RKO (cell line): ENCODE data around the gene INPP4B.
"Not testable (repeated sequence)": the region's sequence is repeated elsewhere in the genome, so short reads cannot be mapped to it uniquely, and the experiment has no call there.

Experiments used
- DNase-seq: peaks from one replicate; pipeline ENCODE4 v3.0.0-alpha.2; 2016; ENCODE audit warnings: low spot score

INPP4B gene

DNA sequence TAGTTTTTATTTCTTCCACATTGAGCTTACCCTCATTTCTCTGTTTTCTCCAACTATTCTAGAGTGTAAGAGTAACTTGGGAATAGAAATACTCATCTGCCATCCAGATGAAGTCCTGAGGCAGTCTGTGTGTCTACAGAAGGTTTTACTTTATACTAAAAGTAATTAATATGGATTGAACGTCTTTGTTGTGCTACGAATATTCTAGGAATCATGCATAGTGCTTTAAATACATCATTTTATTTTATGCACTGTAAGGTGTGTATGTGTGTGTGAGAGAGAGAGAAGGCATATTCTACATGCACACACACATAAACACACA lies 305.7 kb downstream of the INPP4B start:
- DNase-seq, result no peak

DNA sequence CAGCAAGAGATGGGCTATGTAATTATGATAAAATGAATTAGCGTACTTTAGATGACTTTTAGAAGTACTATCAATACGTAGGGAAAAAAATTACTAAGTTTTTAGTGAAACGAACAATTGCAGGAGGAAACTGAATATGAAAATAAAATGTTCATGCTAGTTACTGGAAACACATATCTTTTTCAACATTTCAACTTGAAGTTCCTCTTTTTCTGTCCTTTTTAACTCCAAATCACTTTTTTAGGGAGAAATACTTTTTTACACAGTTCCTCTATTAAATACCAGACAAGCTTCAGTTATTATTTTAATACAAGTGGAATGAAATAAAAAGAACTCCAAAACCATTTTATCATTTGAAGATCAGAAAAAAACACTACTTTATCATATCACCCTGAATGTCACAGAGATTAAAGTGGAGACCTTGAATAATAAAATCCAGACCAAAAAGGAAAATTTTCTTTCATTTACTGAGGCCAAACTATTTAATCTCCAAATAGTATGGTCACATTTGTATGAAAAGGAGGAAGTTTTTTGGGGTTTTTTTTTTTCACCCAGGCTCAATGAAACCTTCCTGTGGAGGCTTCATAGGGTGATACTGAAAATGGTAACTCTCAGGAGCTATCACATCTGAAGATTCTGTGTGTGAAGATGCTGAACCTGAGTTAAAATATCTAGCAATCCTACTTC lies 306.2 kb downstream of the INPP4B start:
- no peak for DNase-seq

DNA sequence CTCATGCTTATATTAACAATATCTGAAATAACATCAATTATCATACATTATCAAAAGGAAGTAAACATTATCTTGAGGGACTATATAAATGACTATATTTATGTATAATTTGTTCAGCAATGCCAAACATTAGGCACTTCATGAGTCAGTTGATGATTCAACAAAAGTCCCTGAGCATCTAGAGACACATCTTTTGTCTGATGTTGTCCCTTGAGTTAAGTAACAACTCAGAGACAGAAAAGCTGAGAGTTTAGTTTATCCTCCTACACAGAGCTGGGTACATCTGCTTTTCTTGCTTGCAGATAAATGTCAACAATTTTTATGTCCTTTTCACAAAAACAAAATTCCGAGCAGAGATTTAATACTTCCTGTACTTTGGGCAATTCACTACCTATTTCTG lies 311.1 kb downstream of the INPP4B start:
- DNase-seq, result no peak

DNA sequence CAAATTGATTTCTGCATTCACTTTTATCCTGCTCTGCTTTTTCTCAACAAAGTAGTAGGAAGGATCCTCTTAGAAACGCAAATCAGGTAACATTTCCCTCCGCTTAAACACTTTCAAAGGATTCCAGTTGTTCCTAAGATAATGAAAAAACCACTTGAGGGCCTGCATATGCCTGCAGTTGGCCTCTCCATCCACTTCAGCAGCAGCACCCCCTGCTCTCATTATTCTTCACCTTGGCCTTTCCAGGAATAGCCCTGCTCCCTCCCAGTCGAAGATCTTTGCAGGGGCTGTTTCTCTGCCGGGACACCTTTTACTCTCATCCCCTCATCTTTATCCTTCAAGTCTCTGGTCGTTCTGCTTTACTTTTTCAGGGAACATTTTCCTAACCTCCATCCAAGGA lies 314.0 kb downstream of the INPP4B start:
- no peak for DNase-seq

DNA sequence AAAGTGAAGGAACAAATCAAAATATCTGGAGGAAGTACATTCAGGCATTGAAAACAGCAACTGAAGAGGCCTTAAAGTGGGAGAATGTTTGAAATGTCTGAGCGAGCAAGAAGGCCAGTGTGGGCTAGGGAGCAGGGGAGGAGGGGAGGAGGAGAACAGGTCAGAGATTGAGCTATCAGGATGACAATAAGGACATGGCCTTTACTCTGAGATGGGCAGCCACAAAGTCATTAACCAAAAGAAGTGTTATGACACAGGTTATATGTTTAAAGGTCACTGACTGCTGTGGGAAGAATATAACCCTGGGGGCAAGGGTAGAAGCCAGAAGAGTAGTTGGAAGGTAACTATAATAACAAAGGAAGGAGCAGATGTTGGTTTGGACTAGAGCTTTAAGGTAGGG lies 315.4 kb downstream of the INPP4B start:
- no peak for DNase-seq

DNA sequence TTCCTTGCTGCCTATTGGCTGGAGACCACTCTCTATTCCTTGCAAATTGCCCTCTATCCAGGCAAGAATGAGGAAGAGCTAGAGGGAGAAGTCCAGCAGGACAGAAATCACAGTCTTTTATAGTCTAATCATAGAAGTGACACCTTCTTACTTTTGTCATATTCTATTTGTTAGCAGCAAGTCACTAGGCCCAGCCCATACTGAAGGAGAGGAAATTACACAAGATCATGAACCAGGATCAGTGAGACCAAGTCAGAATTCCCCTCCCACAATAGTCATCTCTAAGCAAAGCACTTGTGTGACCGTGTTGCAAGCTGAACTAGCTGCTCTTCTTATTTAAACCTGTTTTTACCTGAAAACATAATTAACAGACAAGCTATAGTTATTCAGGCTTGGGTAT lies 317.7 kb downstream of the INPP4B start:
- no peak for DNase-seq

DNA sequence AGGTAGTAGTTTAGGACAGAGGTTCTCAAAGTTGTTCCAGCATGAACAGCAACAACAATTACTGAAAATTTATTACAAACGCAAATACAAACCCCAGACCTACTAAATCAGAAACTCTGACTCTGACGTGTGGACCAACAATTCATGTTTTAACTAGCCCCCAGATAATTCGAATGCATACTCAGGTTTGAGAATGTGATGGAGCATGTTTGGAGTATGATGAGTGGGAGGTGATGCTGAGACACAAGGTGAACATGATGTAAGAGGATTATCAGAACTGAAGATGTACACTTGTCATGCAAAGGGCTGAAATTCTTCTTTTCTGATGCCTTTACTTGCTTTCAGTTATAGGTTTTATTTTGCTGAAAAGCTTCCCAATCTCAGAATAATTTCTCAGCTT lies 323.0 kb downstream of the INPP4B start:
- no peak for DNase-seq

DNA sequence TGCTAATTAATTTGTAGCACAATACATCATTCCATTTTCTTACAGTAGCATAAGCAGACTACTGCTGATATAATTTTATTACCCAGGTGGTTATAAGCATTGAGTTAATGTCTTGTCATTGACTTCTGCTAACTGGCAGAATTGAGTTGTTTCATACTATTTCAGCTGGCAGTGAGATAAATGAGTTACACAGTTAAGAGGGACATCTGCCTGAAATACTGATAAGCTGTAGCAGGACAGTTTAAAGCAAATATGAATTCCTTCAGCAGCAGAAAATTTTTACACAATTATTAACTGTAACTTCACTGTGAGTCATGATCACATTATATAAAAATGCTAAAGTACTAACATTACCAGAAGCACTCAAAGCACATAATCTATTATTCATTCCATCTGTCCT lies 326.8 kb downstream of the INPP4B start:
- no peak for DNase-seq

DNA sequence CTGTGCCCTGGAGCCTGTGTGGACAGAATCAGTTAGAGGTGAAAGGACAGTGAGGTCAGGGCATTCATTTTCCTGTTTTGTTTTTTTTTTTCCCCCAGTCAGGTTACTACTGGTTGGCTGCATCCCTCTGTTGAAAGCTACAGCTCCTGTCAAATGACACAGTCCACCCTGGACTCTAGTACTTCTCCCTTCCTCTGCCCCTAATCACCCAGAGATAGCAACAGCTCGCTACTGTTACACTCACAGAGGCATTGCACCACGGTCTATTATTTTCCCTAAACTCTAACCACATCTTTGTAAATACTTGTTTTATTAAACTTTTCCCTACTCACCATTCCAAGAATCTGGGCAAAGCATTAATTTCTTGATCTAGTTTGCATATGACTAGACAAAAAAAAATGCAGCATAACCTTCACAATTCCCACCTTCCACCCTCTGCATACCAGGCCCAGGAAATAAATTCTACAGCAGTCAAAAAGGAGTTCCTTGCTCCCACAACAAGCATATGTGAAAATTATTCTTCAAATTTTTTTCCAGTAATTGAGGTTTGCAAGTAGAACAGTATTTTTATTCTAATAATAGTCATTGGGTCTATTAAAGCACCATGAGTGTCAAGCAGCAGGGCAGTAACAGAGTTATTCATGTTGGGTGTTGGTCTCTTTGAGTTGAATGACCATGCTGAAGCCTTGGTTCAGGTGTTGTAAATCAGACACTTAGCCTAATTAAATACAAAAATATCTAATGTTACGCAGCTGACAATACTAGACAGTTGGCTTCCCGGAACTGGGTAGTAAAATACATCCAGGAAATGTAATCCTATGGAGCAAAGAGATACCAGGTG lies 329.2 kb downstream of the INPP4B start:
- DNase-seq, result no peak

DNA sequence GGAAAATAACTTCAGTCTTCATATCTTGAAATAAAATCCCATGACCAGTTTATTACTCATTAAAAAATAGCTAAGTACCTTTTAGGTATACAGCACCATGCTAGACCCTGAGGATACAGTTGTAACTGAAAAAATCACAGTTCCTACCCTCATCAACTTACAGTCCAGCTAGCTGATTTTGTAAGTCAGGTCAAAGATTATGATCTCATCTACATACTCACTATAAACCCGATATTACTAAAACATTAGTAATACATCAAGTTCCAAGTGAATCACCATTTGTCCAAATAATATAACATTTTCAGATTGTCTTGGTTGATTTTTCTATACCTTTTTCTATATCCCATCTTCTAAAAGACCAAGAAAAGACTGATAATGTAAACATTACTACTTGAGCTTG lies 333.9 kb downstream of the INPP4B start:
- peak; percentile 14 for DNase-seq

DNA sequence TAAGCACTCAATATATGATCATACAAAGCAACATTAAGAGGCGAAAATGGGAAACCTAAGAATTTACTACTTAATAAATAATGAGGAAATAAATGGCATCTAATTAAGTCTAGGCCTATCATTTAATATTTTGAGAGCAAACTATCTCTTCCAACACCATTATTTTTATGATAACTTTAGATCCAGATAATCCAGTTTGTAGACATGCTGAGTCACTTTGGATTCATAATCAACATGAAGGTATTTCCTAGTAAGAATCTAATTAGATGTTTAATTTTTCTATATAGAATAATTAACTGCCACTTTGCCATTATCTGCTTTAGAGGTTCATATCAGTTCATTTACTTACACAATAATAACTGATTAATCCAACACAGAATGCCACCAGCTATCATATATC lies 336.2 kb downstream of the INPP4B start:
- DNase-seq, result no peak

DNA sequence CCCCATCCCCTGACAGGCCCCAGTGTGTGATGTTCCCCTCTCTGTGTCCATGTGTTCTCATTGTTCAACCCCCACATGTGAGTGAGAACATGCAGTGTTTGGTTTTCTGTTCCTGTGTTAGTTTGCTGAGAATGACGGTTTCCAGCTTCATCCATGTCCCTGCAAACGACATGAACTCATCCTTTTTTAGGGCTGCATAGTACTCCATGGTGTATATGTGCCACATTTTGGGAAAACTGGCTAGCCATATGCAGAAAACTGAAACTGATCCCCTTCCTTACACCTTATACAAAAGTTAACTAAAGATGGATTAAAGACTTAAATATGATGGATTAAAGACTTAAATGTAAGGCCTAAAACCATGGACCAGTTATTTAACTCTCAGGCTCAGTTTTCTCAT lies 336.7 kb downstream of the INPP4B start:
- not testable (repeated sequence) for DNase-seq

DNA sequence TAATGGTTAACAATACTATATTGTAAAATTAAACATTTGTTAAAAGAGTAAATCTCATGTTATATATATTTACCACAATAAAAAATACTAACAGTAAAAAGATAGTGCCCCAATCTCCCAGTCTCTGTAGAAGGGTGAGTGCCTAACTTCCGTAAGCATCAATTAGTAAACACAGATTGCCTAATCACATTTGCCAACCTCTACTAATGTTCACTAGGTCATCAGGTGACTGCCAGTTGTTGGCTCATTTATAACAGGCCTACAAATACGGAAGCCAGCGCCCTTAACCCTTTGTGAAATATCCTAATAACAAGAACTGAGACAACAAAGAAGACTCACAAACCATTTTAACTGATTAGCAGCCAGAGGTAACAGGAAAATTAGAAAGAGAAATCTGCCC lies 345.1 kb downstream of the INPP4B start:
- DNase-seq, result no peak

DNA sequence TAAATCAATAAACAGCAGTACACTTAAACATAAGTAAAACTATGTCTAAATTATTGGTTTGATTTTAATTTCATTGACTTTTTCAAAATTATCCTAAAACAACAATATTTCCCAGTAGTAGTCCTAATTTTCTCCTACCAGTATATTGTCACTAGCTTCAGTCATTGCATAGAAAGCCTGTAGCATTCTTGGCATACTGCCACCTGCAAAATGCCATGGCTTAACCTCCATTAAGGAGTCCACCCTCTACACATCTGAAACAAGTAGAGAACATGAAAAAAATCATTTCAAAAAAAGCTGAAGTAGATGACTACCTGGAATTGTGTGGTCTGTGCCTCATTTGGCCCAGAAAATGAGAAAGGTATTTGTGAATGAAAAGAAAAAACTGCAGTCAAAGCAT lies 348.5 kb downstream of the INPP4B start:
- DNase-seq, result no peak

DNA sequence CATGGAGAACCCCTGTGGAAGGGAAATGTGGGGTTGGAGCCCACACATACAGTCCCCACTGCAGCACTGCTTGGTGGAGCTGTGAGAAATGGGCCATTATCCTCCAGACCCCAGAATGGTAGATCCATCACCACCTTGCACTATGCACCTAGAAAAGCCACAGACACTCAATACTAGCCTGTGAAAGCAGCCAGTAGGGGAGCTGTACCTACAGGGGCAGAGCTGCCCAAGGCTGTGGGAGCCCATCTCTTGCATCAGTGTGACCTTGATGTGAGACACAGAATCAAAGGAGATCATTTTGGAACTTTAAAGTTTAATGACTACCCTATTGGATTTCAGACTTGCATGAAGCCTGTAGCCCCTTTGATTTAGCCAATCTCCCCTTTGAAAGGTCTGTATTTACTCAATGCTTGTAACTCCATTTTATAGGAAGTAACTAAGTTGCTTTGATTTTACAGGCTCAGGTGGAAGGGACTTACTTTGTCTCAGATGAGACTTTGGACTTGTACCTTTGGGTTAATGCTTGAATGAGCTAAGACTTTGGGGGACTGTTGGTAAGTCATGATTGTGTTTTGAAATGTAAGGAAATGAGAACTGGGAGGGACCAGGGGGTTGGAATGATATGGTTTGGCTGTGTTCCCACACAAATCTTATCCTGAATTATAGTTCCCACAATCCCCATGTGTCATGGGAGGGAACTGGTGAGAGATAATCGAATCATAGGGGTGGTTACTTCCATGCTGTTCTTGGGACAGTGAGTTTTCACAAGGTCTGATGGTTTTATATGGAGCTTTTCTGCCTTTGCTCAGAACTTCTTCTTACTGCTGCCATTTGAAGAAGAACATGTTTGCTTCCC lies 352.6 kb downstream of the INPP4B start:
- DNase-seq, result no peak

DNA sequence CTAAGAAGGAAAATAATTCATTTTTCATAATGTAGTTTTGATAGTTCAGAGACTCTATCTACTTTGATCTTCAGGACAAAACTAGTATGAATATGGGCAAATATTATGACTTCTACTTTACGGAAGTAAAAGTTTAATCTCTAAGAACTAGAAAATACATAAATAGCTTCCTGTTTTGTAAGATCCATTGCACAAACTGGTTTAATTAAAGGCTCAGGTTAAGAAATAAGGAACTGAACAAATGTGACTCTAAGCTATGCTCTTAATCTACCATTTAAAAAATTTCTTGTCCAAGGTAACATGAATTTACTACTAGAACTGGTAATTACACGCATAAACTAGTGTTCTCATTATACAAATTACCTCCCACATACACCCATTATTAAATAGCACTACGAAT lies 360.6 kb downstream of the INPP4B start:
- no peak for DNase-seq

DNA sequence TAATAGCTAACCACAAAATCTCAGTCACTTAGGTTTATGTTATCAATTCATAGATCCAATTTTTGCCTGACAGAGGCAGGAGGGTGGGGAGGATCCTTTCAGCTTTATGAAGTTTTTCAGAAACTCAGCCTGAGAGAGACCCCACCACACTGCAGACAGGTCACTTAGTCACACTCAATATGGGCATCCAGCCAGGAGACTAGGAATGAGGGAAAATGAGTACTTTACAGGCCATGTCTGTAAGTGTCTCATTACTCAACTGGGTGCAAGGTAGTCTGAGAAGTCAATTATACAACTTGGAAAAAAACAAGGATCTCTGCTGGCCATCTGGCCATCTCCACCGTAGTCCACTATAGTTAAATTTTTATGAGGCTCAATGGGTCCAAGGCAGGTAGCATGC lies 365.9 kb downstream of the INPP4B start:
- no peak for DNase-seq

DNA sequence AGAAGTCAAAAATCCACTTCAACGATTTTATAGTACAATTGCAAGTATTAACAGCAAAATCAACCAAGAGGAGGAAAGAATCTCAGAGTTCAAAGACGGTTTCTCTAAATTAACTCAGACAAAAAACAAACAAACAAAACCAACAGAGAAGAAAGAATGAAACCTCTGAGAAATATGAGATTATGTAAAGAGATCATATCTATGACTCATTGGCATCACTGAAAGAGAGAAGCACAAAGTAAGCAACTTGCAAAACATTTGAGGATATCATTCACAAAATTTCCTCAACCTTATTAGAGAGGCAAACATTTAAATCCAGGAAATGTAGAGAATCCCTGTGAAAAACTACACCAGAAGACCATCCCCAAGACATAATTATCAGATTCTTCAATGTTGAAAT lies 370.4 kb downstream of the INPP4B start:
- no peak for DNase-seq

DNA sequence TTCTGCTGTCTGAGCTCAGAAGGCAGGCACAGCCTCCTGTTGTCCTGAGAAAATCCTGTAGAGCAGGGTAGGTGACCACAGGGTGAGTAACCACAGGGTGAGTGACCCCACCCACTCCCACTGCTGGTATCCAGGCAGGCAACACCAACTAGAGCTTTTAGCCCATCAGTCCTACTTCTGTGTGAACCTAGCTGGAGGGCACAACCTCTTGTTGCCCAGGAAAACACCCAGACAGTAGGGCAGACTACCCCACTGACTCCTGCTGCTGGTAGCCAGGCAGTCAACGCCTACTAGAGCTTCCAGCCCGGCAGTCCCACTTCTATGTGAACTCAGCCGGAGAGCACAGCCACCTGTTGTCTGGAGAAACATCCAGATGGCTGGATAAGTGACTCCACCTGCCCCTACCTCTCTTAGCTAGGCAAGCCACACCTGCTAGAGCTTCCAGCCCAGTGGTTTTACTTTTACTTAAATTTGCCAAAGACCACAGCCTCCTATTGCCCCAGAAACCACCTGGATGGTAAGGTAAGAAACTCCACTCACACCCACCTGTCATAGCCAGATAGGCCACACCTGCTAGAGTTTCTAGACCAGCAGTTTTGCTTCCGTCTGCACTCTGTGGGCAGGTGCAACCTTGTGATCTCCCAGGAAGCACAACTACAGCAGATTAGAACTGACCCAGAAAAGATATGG lies 371.6 kb downstream of the INPP4B start:
- DNase-seq, result no peak

DNA sequence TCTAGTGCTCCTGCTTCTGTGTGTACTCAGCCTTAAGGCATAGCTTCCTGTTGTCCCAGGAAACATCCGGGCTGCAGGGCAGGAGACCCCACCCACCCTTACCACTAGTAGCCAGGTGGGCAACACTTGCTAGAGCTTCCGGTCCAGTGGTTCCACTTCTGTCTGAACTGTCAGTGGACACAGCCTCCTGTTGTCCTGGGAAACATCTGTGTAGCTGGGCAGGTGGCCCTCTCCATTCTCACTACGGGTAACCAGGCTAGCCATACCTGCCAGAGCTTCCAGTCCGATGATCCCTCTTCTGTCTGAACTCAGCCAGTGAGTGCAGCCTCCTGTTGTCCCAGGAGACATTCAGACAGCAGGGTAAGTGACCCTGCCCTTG lies 372.2 kb downstream of the INPP4B start:
- no peak for DNase-seq

DNA sequence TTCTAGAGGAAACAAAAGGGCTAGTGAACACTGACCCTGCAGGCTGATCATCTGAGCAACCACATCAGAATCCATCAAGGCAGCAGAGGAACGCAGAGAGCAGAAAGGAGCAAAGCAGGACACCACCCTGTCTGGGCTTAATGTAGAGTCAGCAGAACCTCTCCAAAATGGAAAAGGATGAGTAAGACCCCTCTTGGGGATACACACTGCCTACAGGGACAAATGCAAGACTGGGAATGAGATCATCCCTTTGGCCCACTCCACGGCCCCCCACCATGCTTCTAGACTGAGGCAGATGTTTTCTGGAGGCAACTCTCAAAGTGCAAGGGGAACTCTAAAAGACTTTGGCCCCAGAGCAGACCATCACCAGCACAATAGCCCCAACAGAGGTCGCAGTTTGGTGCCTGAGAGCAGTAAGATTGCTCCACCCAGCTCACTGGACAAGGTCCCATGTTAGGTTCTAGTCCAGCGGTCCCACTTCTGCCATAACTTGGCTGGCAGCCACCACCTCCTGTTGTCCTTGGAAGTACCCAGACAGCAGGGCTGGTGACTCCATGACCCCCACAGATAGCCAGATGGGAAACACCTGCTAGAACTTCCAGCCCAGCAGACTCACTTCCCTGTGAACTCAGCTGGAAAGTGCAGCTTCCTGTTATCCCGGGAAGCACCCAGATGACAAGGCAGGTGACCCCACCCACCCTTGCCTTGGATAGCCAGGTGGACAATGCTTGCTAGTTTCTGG lies 372.7 kb downstream of the INPP4B start:
- DNase-seq, result no peak

DNA sequence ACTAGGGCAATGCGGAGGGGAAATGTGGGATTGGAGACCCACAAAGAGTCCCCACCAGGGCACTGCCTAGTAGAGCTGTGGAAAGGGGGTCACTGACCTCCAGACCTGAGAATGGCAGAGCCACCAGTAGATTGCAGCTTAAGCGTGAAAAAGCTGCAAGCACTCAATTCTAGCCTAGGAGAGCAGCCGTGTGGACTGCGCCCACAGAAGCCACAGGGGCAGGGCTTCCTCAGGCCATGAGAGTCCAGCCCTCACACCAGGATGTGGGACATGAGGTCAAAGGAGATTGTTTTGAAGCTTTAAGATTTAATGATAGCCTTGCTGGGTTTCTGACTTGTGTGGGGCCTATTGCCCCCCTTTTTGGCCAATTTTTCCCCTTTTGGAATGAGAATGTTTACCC lies 379.0 kb downstream of the INPP4B start:
- no peak for DNase-seq
